ENCODE measurements around the gene AFF1.
"Not testable (repeated sequence)": the region's sequence is repeated elsewhere in the genome, so short reads cannot be mapped to it uniquely, and the experiment has no call there.

The AFF1 gene

GRCh38 chr4:86989658-86990057 lies 54.8 kb downstream of the AFF1 start:
- not testable (repeated sequence) for FAIRE-seq

- no peak for FAIRE-seq
Observed at GRCh38 chr4:86990510-86990909, 55.7 kb downstream of the AFF1 start.

GRCh38 chr4:86991994-86992393 lies 57.2 kb downstream of the AFF1 start:
- FAIRE-seq: no peak

- no peak for FAIRE-seq
Observed at GRCh38 chr4:86993909-86994681, 59.3 kb downstream of the AFF1 start.

GRCh38 chr4:86994686-86995085 lies 59.9 kb downstream of the AFF1 start:
- no peak for FAIRE-seq

GRCh38 chr4:86996510-86996909 lies 61.7 kb downstream of the AFF1 start:
- not testable (repeated sequence) for FAIRE-seq

- FAIRE-seq: no peak
Observed at GRCh38 chr4:86999136-86999643, 64.4 kb downstream of the AFF1 start.

GRCh38 chr4:87002682-87003043 lies 67.9 kb downstream of the AFF1 start:
- no peak for FAIRE-seq

- FAIRE-seq: no peak
Observed at GRCh38 chr4:87003266-87003665, 68.5 kb downstream of the AFF1 start.

- FAIRE-seq: no peak
Observed at GRCh38 chr4:87005369-87005689, 70.5 kb downstream of the AFF1 start.

GRCh38 chr4:87005690-87006425 lies 71.0 kb downstream of the AFF1 start:
- no peak for FAIRE-seq

- no peak for FAIRE-seq
Observed at GRCh38 chr4:87006426-87006675, 71.5 kb downstream of the AFF1 start.

- no peak for FAIRE-seq
Observed at GRCh38 chr4:87006676-87007527, 72.1 kb downstream of the AFF1 start.

GRCh38 chr4:87007528-87008446 lies 73.0 kb downstream of the AFF1 start:
- FAIRE-seq: no peak

- no peak for FAIRE-seq
Observed at GRCh38 chr4:87009095-87009648, 74.4 kb downstream of the AFF1 start.

GRCh38 chr4:87010192-87010591 lies 75.4 kb downstream of the AFF1 start:
- FAIRE-seq: no peak

GRCh38 chr4:87011340-87012034 lies 76.7 kb downstream of the AFF1 start:
- no peak for FAIRE-seq

GRCh38 chr4:87012265-87012953 lies 77.6 kb downstream of the AFF1 start:
- no peak for FAIRE-seq

GRCh38 chr4:87012954-87013308 lies 78.1 kb downstream of the AFF1 start:
- FAIRE-seq: not testable (repeated sequence)

- FAIRE-seq: no peak
Observed at GRCh38 chr4:87014284-87014782, 79.5 kb downstream of the AFF1 start.

GRCh38 chr4:87015416-87015815 lies 80.6 kb downstream of the AFF1 start:
- FAIRE-seq: no peak
